Measurements from ENCODE around the gene GPER1. TPM values are rescaled to one million over a fixed set of nuclear protein-coding genes. Genes with fewer than 3 reads are reported as not detected.

GPER1 gene
- total RNA-seq, 3 donors from 2014 or later: 7.9 to 14.7 (median 9.8) TPM

DNA sequence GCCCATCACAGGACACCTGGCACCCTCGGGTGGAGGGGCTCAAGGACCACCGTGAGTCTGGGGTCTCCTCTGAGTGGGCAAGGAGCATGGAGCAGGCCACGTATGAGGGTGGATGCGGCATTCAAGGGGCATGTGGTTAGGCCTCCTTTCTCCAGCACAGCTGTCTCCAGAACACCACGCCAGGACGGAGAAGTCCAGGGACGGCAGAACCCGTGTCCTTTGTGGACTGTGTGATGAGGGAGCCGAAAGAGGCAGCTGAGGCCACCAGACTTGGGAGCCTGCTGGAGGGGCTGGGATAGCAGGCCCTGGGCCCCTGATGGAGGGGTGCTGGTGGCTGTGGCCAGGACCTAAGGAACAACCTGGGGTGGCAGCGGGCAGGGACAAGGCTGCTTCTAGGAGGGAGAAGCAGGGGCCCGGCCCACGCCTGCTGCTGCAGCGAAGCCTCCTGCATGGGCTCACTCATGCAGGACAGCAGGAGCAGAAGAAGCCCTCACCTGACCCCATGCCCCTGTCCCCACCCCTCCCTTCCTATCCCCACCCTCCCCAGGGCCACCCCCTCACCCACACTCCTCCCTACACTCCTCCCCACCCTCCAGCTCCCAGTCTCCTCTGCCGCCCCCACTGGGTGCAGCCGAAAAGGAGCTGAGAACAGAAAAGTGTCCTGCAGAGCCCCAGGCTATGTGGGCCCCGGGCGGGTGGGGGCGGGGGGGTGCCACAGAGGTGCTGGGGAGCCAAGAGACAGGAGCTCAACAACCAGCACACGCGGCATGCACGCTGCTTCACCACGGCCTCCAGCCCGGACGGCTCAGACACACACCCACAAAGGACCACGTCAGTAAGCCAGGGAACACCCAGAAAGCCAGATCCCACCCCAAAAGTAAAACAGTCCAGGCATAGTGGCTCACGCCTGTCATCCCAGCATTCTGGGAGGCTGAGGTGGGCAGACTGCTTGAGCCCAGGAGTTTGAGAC lies 42.4 kb downstream of the GPER1 start:
- peak in 1 of 3 donors; percentile 36 for DNase-seq
- H3K4me1 ChIP-seq (ENCODE audit: low read depth): no peaks in the 10 kb centered on the region
- no peak for ATAC-seq
- intact Hi-C loops (cut with DNase I, micrococcal nuclease): no loop called here
- H3K4me3 ChIP-seq: no peak overlapping the region
- no peaks in the 10 kb centered on the region for H3K9me3 ChIP-seq
- no peaks in the 10 kb centered on the region for H3K36me3 ChIP-seq (ENCODE audit: low read depth)
- TF ChIP-seq, protein P1, sequence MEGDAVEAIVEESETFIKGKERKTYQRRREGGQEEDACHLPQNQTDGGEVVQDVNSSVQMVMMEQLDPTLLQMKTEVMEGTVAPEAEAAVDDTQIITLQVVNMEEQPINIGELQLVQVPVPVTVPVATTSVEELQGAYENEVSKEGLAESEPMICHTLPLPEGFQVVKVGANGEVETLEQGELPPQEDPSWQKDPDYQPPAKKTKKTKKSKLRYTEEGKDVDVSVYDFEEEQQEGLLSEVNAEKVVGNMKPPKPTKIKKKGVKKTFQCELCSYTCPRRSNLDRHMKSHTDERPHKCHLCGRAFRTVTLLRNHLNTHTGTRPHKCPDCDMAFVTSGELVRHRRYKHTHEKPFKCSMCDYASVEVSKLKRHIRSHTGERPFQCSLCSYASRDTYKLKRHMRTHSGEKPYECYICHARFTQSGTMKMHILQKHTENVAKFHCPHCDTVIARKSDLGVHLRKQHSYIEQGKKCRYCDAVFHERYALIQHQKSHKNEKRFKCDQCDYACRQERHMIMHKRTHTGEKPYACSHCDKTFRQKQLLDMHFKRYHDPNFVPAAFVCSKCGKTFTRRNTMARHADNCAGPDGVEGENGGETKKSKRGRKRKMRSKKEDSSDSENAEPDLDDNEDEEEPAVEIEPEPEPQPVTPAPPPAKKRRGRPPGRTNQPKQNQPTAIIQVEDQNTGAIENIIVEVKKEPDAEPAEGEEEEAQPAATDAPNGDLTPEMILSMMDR (IDR thresholded peaks at IDR 0.05): no peak

DNA sequence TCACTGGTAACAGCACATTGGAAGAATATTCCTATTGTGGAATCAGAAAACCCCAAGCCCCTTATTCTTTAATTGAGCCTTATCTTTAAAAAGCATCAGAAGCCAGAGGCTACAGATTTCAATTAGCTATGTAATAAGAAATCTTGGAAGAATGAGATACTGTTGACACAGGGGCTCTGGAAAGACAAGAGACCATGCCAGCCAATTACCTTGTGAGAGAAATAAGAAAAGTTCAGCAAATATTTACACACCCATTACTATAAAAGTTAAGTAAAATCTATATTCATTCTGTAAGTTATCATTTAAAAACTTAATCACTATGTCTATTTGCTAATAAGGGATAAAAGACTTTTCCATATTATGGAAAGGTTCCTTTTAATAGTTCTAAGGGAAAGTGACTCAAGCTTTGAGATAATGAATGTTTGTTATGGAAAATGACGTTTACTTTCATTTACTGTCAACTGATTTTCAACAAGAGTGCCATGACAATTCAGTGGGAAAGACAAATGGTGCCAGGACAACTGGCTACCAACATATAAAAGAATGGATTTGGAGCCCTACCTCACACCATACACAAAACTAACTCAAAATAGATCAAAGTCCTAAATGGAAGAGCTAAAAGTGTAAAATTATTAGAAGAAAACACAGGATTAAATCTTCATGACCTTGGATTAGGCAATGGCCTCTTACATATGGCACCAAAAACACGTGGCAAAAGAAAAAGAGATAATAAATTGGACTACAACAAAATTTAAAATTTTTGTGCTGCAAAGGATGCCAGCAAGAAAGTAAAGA lies 43.8 kb downstream of the GPER1 start:
- Histone ChIP-seq H3K4me3 (no peak overlapping the region), H3K9me3 (no peaks in the 10 kb centered on the region), H3K36me3 (ENCODE audit: low read depth) (no peaks in the 10 kb centered on the region), H3K4me1 (ENCODE audit: low read depth) (no peaks in the 10 kb centered on the region)
- no peak for DNase-seq
- ATAC-seq: no peak
- intact Hi-C loops (cut with DNase I, micrococcal nuclease): no loop called here
- TF ChIP-seq, protein P1 (IDR thresholded peaks at IDR 0.05): no peak

DNA sequence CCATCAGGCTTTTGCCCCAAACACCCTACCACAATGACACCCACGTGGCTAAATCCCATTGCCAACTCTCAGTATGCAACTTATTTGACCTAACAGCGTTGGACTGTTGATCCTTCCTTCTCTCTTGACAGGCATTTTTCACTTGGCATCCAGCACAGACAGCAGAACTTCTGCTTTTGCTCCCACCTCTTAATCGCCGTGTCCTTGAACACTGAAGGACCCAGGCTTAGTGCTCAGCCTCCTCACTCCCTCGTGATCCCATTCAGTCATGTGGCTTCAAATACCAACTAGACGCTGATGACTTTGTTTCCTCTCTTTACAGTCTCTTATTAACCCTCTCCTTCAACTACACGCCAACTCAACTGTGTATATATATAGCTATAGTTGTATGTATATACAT lies 47.0 kb downstream of the GPER1 start:
- Histone ChIP-seq H3K4me3 (no peak overlapping the region), H3K9me3 (no peaks in the 10 kb centered on the region), H3K4me1 (ENCODE audit: low read depth) (peaks cover 9% of the 10 kb centered on the region), H3K36me3 (ENCODE audit: low read depth) (no peaks in the 10 kb centered on the region)
- intact Hi-C loops (cut with DNase I, micrococcal nuclease): no loop called here
- no peak for ATAC-seq
- TF ChIP-seq, protein P1 (IDR thresholded peaks at IDR 0.05): no peak
- peak in 1 of 3 donors; percentile 4 for DNase-seq

DNA sequence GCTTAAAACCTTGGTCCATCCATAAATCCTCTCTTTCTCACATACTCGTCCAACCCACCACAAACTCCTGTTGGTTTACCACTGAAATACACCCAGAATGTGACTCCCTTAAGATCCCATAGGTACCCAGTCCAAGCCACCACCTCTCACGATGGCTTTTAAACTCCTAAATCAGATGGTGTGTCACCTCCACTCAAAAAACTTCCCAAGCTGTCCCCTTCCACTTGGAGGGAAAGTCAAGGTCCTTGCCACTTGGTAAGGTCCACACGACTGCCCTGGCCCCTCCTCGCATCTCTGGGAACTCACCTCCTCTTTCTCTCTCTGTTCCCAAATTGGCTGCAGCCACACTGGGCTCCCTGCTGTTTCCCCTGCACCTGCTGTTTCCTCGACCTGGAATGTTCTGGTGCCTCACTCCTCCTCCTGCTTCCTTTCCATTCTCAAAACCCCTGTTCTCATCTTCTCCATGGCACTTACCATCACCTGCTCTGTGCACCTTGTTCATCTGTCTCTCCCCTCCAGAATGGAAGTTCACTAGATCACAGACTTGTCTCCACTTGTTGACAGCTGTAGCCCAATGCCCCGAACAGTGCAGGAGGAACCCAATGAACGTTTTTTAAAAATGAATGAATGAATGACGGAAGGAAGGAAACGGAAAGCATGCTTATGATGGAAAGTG lies 49.1 kb downstream of the GPER1 start:
- ATAC-seq (no peak), DNase-seq (peak in 1 of 3 donors; percentile 31)
- intact Hi-C loops (cut with DNase I, micrococcal nuclease): no loop called here
- Histone ChIP-seq H3K4me3 (no peak overlapping the region), H3K9me3 (no peaks in the 10 kb centered on the region), H3K36me3 (ENCODE audit: low read depth) (no peaks in the 10 kb centered on the region), H3K4me1 (ENCODE audit: low read depth) (peaks cover 9% of the 10 kb centered on the region)
- TF ChIP-seq, protein P1 (IDR thresholded peaks at IDR 0.05): no peak

DNA sequence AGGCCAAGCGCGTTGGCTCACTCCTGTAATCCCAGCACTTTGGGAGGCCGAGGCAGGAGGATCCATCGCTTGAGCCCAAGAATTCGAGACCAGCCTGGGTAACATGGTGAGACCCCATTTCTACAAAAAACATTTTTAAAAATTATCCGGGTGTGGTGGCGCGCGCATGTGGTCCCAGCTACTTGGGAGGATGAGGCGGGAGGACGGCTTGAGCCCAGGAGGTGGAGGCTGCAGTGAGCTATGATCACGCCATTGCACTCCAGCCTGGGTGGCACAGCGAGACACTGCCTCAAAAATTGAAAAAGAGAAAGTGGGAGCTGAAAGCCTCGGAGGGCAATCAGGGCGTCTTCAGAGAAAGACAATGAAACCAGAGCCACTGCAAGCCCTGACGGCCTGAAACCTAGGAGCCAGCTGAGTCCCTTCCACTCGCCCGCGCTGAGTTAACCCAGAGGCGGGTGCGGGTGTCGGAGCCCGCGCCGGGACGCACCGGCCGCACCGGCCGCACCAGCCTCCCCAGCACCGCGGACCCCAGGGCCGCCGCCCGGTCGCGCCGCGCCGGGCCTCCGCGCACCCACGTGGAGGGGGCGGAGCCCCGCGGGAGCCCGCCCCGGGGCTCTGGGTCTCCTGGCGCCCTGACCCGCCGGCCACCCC lies 49.7 kb downstream of the GPER1 start:
- intact Hi-C loops (cut with DNase I, micrococcal nuclease): no loop called here

More for the DNA sequence above, 49.7 kb downstream of the GPER1 start:
- ATAC-seq (peak; percentile 88), DNase-seq (peak in 1 of 3 donors; percentile 50)
- no peaks in the 10 kb centered on the region for H3K9me3 ChIP-seq
- TF ChIP-seq, protein P1 (IDR thresholded peaks at IDR 0.05): no peak
- H3K36me3 ChIP-seq (ENCODE audit: low read depth): no peaks in the 10 kb centered on the region
- H3K4me3 ChIP-seq: peak overlapping the region; percentile 52
- peaks cover 9% of the 10 kb centered on the region for H3K4me1 ChIP-seq (ENCODE audit: low read depth)
